SK-N-SH (cell line): ENCODE measurements around the gene CLIC3. TPM values are rescaled to one million over a fixed set of nuclear protein-coding genes. Genes with fewer than 3 reads are reported as not detected.

Source experiments
- CTCF ChIA-PET: fragments of 300-600, 350-600 bp; formaldehyde crosslinking; extraction: SDS; loops from one replicate; lab custom pipeline; 2021; lab: Yijun Ruan, JAX
- POLR2A ChIA-PET: fragments of 350-600 bp; sonication (Branson Sonifier 250); formaldehyde crosslinking; extraction: SDS; loops from one replicate; lab custom pipeline; 2020; ENCODE audit warnings: antibody characterized with exemption, inconsistent platforms; lab: Yijun Ruan, JAX
- DNase-seq: peaks from one replicate; pipeline ENCODE4 v3.0.0; 2012
- H2AFZ ChIP-seq: fragments of 200-600 bp; sonication (generic); 2 replicates; pipeline ENCODE4 v1.8.1; 2016; ENCODE audit warnings: antibody characterized with exemption, mild to moderate bottlenecking, low read depth
- H3F3A ChIP-seq: fragments of 200-600 bp; sonication (generic); replicated peaks from 2 replicates; pipeline ENCODE3; 2016; ENCODE audit warnings: antibody characterized with exemption, mild to moderate bottlenecking; ENCODE audit not compliant: insufficient read depth
- H3K27ac ChIP-seq, 2 experiments: fragments of 200-500 bp in 1 of 2; fragments of 200-600 bp in 1 of 2; sonication (Bioruptor generic) in 1 of 2; sonication (generic), shearing (Covaris generic) in 1 of 2; 2 replicates each; pipeline versions ENCODE4 v1.5.1 to v1.6.1; 2014 to 2016; ENCODE audit warnings: low read depth in 2 of 2, inconsistent platforms in 1 of 2, low read length in 1 of 2, mild to moderate bottlenecking in 1 of 2, mixed read lengths in 1 of 2
- H3K27me3 ChIP-seq: fragments of 200-600 bp; sonication (generic), shearing (Covaris generic); 2 replicates; pipeline ENCODE4 v1.6.1; 2016; ENCODE audit warnings: mixed run types; ENCODE audit not compliant: insufficient read depth
- H3K36me3 ChIP-seq, 2 experiments: fragments of 200-500 bp in 1 of 2; fragments of 200-600 bp in 1 of 2; sonication (Bioruptor generic) in 1 of 2; sonication (generic) in 1 of 2; replicated peaks in 1 of 2; 2 replicates each; pipeline versions ENCODE3 to v1.5.1; 2014 to 2016; ENCODE audit warnings: low read length in 1 of 2, mild to moderate bottlenecking in 1 of 2; ENCODE audit not compliant: insufficient read depth in 2 of 2, control insufficient read depth in 1 of 2
- H3K4me1 ChIP-seq, 2 experiments: fragments of 200-500 bp in 1 of 2; fragments of 200-600 bp in 1 of 2; sonication (Bioruptor generic) in 1 of 2; sonication (generic), shearing (Covaris generic) in 1 of 2; 2 replicates each; pipeline versions ENCODE4 v1.5.1 to v1.6.1; 2014 to 2016; ENCODE audit warnings: low read depth in 1 of 2, low read length in 1 of 2, mixed run types in 1 of 2; ENCODE audit not compliant: insufficient read depth in 2 of 2, control insufficient read depth in 1 of 2
- H3K4me2 ChIP-seq: fragments of 200-600 bp; sonication (generic), shearing (Covaris generic); 2 replicates; pipeline ENCODE4 v1.6.1; 2017; ENCODE audit warnings: mixed run types
- H3K4me3 ChIP-seq, 2 experiments: fragments of 200-500 bp in 1 of 2; fragments of 200-600 bp in 1 of 2; sonication (Bioruptor generic) in 1 of 2; sonication (generic), shearing (Covaris generic) in 1 of 2; 2 replicates each; pipeline versions ENCODE4 v1.5.1 to v1.8.1; 2014 to 2016; ENCODE audit warnings: low read depth in 2 of 2, inconsistent platforms in 1 of 2, low read length in 1 of 2, mild to moderate bottlenecking in 1 of 2, mixed read lengths in 1 of 2, moderate library complexity in 1 of 2
- H3K79me2 ChIP-seq: fragments of 200-600 bp; sonication (generic); 2 replicates; pipeline ENCODE4 v1.8.1; 2017; ENCODE audit warnings: mild to moderate bottlenecking; ENCODE audit not compliant: insufficient read depth
- H3K9ac ChIP-seq: fragments of 200-600 bp; sonication (generic); 2 replicates; pipeline ENCODE4 v1.6.1; 2017; ENCODE audit warnings: mixed run types
- H3K9me2 ChIP-seq: fragments of 200-600 bp; sonication (generic); 2 replicates; pipeline ENCODE4 v1.6.1; 2017; ENCODE audit warnings: mixed run types
- H3K9me3 ChIP-seq: fragments of 200-600 bp; sonication (generic); 2 replicates; pipeline ENCODE4 v1.6.1; 2017; ENCODE audit warnings: mixed run types, mild to moderate bottlenecking, moderate library complexity
- H4K20me1 ChIP-seq: fragments of 200-600 bp; sonication (generic); 2 replicates; pipeline ENCODE4 v1.6.1; 2017; ENCODE audit warnings: mild to moderate bottlenecking, mixed run types; ENCODE audit not compliant: insufficient read depth
- CTCF ChIP-seq: fragments of 200-600 bp; sonication (generic); IDR thresholded peaks from 2 replicates; pipeline ENCODE4 v1.6.1; 2017; ENCODE audit warnings: antibody characterized with exemption, mild to moderate bottlenecking, moderate library complexity
- ELF1 ChIP-seq: IDR thresholded peaks from 2 replicates; pipeline ENCODE4 v1.4.0; 2012
- EP300 ChIP-seq, 2 experiments: IDR thresholded peaks; 2 replicates each; pipeline versions ENCODE4 v1.4.0 to v1.6.1; 2012; ENCODE audit warnings: borderline replicate concordance in 1 of 2, low read depth in 1 of 2, low read length in 1 of 2
- FOSL2 ChIP-seq: IDR thresholded peaks from 2 replicates; pipeline ENCODE4 v1.4.0; 2012; ENCODE audit warnings: low read depth, mild to moderate bottlenecking, moderate library complexity, borderline replicate concordance
- FOXJ3 ChIP-seq: sonication (generic); formaldehyde crosslinking; IDR thresholded peaks from 2 replicates; pipeline ENCODE4 v1.5.1; 2020; ENCODE audit warnings: mild to moderate bottlenecking, missing genetic modification reagents
- FOXM1 ChIP-seq: IDR thresholded peaks from 2 replicates; pipeline ENCODE4 v1.4.0; 2012; ENCODE audit warnings: low read depth, mild to moderate bottlenecking
- GABPA ChIP-seq: IDR thresholded peaks from 2 replicates; pipeline ENCODE4 v1.4.0; 2012; ENCODE audit warnings: low read depth, mild to moderate bottlenecking
- GATA2 ChIP-seq: sonication (generic); formaldehyde crosslinking; IDR thresholded peaks from 2 replicates; pipeline ENCODE4 v1.5.0; 2020; ENCODE audit warnings: mild to moderate bottlenecking, missing genetic modification reagents
- IRF3 ChIP-seq: fragments of 150-350 bp; IDR thresholded peaks from 2 replicates; pipeline ENCODE4 v1.6.1; 2016; ENCODE audit warnings: mild to moderate bottlenecking, low read depth, low read length
- PBX3 ChIP-seq: IDR thresholded peaks from 2 replicates; pipeline ENCODE4; 2012
- POLR2AphosphoS5 ChIP-seq: IDR thresholded peaks from 2 replicates; pipeline ENCODE4 v1.6.1; 2012; ENCODE audit warnings: low read depth, low read length
- RAD21 ChIP-seq: IDR thresholded peaks from 2 replicates; pipeline ENCODE4 v1.6.1; 2012; ENCODE audit warnings: mild to moderate bottlenecking, low read length
- RCOR1 ChIP-seq: fragments of 150-350 bp; IDR thresholded peaks from 2 replicates; pipeline ENCODE4 v1.6.1; 2017; ENCODE audit warnings: antibody characterized with exemption, low read length
- SIN3A ChIP-seq: IDR thresholded peaks from 2 replicates; pipeline ENCODE4 v1.6.1; 2012; ENCODE audit warnings: low read depth, mild to moderate bottlenecking, low read length, moderate library complexity, borderline replicate concordance
- TCF12 ChIP-seq: IDR thresholded peaks from 2 replicates; pipeline ENCODE4 v1.4.0; 2012
- ZBTB33 ChIP-seq: IDR thresholded peaks from 2 replicates; pipeline ENCODE4 v1.4.0; 2012; ENCODE audit warnings: low read depth, borderline replicate concordance
- WGBS: methylation state at CpG from one replicate; pipeline ENCODE4 v1.1.6; 2017; ENCODE audit warnings: low lambda C conversion rate; 5-methylcytosine and 5-hydroxymethylcytosine counted together
- polyA plus RNA-seq, 3 experiments: library from polyadenylated mRNA; depleted of rRNA; stranded (reverse); fragments of >200 nt; gene quantifications; 2 replicates each; pipeline ENCODE4 v1.2.3, GENCODE V29; 2012

Gene CLIC3
- polyA plus RNA-seq, 1 of the 3 experiments (the other 2 are of a cell fraction), result 1.0 TPM

GRCh38 chr9:136977223-136977622 is 19.1 kb downstream of the CLIC3 start, which contains the start of gene PTGDS (continued):
- no peak for TF ChIP-seq CTCF
- TF ChIP-seq FOXM1, result no peak
- TF ChIP-seq TCF12, result no peak
- TF ChIP-seq POLR2AphosphoS5, result no peak
- TF ChIP-seq RAD21, result no peak

GRCh38 chr9:136975644-136976043 is 20.7 kb downstream of the CLIC3 start:
- CTCF ChIA-PET, result interaction anchor here (1.1 to 4.4 kb wide), 5 partner anchors 28 to 218 kb away, joined by 4 to 24 read pairs (median 4); partner anchors contain the start of genes ABCA2 and LCN8
- Histone ChIP-seq H3F3A (peaks cover 4% of the 10 kb centered on the region), H3K36me3 (no peaks in the 10 kb centered on the region), H3K4me3 (no peak overlapping the region), H3K4me1 (peaks cover 0 to 25% of the 10 kb centered on the region in 2 experiments; a peak in 1 of 4 replicates), H2AFZ (no peak overlapping the region), H3K9me3 (no peaks in the 10 kb centered on the region), H3K9ac (no peak overlapping the region), H3K79me2 (no peaks in the 10 kb centered on the region), H4K20me1 (no peaks in the 10 kb centered on the region), H3K27me3 (no peaks in the 10 kb centered on the region), H3K4me2 (no peak overlapping the region), H3K9me2 (no peaks in the 10 kb centered on the region), H3K27ac (no peak overlapping the region)
- POLR2A ChIA-PET, result no interaction called here
- WGBS, result 83% methylated on average over 6 of the region's 14 CpGs
- no peak for DNase-seq
- TF ChIP-seq GABPA (no peak), GATA2 (no peak), FOSL2 (no peak), ELF1 (no peak), EP300 (IDR thresholded peaks at IDR 0.05; ENCODE audit: borderline replicate concordance in 1 of 2, low read depth in 1 of 2, low read length in 1 of 2) (no peak), CTCF (peak; percentile 21)

- no peak for DNase-seq
- no peaks in the 10 kb centered on the region for H3K27me3 ChIP-seq
- ChIA-PET CTCF (interaction anchor here (1.1 to 4.4 kb wide), 3 partner anchors 27 to 60 kb away, joined by 4 to 24 read pairs (median 4); no protein-coding TSS in a partner anchor), POLR2A (interaction anchor here (0.5 kb wide), 1 partner anchor 25 kb away, joined by 3 read pairs; no protein-coding TSS in a partner anchor)
- no peaks in the 10 kb centered on the region for H3K9me2 ChIP-seq
- no peaks in the 10 kb centered on the region for H3K36me3 ChIP-seq
- H3K9me3 ChIP-seq, result no peaks in the 10 kb centered on the region
- no peak overlapping the region for H3K9ac ChIP-seq
- H2AFZ ChIP-seq, result no peak overlapping the region
- H3F3A ChIP-seq, result peaks cover 4% of the 10 kb centered on the region
- no peak overlapping the region for H3K4me2 ChIP-seq
- H4K20me1 ChIP-seq, result no peaks in the 10 kb centered on the region
- no peak overlapping the region for H3K27ac ChIP-seq
- no peaks in the 10 kb centered on the region for H3K79me2 ChIP-seq
- peaks cover 0 to 25% of the 10 kb centered on the region in 2 experiments; a peak in 1 of 4 replicates for H3K4me1 ChIP-seq
- no peak overlapping the region for H3K4me3 ChIP-seq
- 76% methylated on average over 8 of the region's 15 CpGs for WGBS
- TF ChIP-seq ZBTB33 (no peak), FOSL2 (no peak), IRF3 (no peak), FOXJ3 (CRISPR knock-in tag) (no peak), PBX3 (no peak), SIN3A (no peak), FOXM1 (no peak), RCOR1 (no peak)
Measured at GRCh38 chr9:136974817-136975535, 21.4 kb downstream of the CLIC3 start.
